PC-3 (cell line): ENCODE measurements around the gene GALNT18. TPM values are rescaled to one million over a fixed set of nuclear protein-coding genes. Genes with fewer than 3 reads are reported as not detected.

Source experiments
- ATAC-seq: fragments of 200-7000 bp; cut with Tn5 transposase; 2 replicates; pipeline ENCODE4 v1.9.1; 2020; ENCODE audit warnings: mild to moderate bottlenecking, moderate library complexity
- BruUV-seq: library from RNA; stranded (reverse); fragments of 400-500 nt; replicated peaks from 2 replicates; lab custom pipeline; 2021; lab: Mats Ljungman, UMichigan
- CTCF ChIA-PET: fragments of 300-600 bp; sonication (Branson Sonifier 250); formaldehyde crosslinking; loops from one replicate; lab custom pipeline; 2022; ENCODE audit warnings: antibody characterized with exemption; lab: Charles Lee
- POLR2A ChIA-PET: fragments of 300-600 bp; sonication (Branson Sonifier 250); formaldehyde crosslinking; loops from one replicate; lab custom pipeline; 2022; ENCODE audit warnings: antibody characterized with exemption; ENCODE audit not compliant: unreplicated experiment; lab: Charles Lee
- DNase-seq: peaks from one replicate; pipeline ENCODE4 v3.0.0-alpha.2; 2015
- H2AFZ ChIP-seq: fragments of 300-600 bp; sonication (generic); 2 replicates; pipeline ENCODE4 v1.6.0; 2016; ENCODE audit warnings: antibody characterized with exemption, low read length
- H3F3A ChIP-seq: fragments of 300-600 bp; sonication (generic); one replicate; pipeline ENCODE4 v1.6.0; 2017; ENCODE audit warnings: antibody characterized with exemption, low read length, control low read depth, mild to moderate bottlenecking; ENCODE audit not compliant: unreplicated experiment
- H3K27ac ChIP-seq: fragments of 300-600 bp; sonication (generic); 2 replicates; pipeline ENCODE4 v1.5.1; 2016; ENCODE audit warnings: mild to moderate bottlenecking, low read length
- H3K27me3 ChIP-seq: fragments of 300-600 bp; sonication (generic); 2 replicates; pipeline ENCODE4 v1.6.1; 2016; ENCODE audit warnings: low read length, mixed read lengths
- H3K36me3 ChIP-seq: fragments of 300-600 bp; sonication (generic); 2 replicates; pipeline ENCODE4 v1.6.1; 2016; ENCODE audit warnings: low read depth, mixed run types, low read length, mixed read lengths
- H3K4me1 ChIP-seq: fragments of 300-600 bp; sonication (generic); 2 replicates; pipeline ENCODE4 v1.5.1; 2016; ENCODE audit warnings: low read length; ENCODE audit not compliant: insufficient read depth
- H3K4me2 ChIP-seq: fragments of 300-600 bp; sonication (generic); 2 replicates; pipeline ENCODE4 v1.6.0; 2016; ENCODE audit warnings: low read length
- H3K4me3 ChIP-seq: fragments of 300-600 bp; sonication (generic); 2 replicates; pipeline ENCODE4 v1.5.1; 2016; ENCODE audit warnings: mild to moderate bottlenecking, low read length, mixed read lengths
- H3K79me2 ChIP-seq: fragments of 300-600 bp; sonication (generic); 2 replicates; pipeline ENCODE4 v1.6.1; 2017; ENCODE audit warnings: low read length, mixed read lengths
- H3K9ac ChIP-seq: fragments of 300-600 bp; sonication (generic); 2 replicates; pipeline ENCODE4 v1.6.0; 2016; ENCODE audit warnings: mild to moderate bottlenecking, low read length
- H3K9me2 ChIP-seq: fragments of 300-600 bp; sonication (generic); replicated peaks from 2 replicates; pipeline ENCODE4 v1.6.1; 2016; ENCODE audit warnings: mixed run types, low read length, mixed read lengths
- H3K9me3 ChIP-seq: fragments of 300-600 bp; sonication (generic); 2 replicates; pipeline ENCODE4 v1.6.1; 2016; ENCODE audit warnings: low read length, mixed read lengths
- H4K20me1 ChIP-seq: fragments of 300-600 bp; sonication (generic); 2 replicates; pipeline ENCODE4 v1.6.1; 2016; ENCODE audit warnings: low read length, mixed read lengths
- EZH2 ChIP-seq: fragments of 300-600 bp; sonication (generic); IDR thresholded peaks from one replicate; pipeline ENCODE4 v1.6.1; 2017; ENCODE audit warnings: antibody characterized with exemption, mild to moderate bottlenecking, low read length; ENCODE audit not compliant: unreplicated experiment
- EZH2phosphoT487 ChIP-seq: fragments of 300-600 bp; sonication (generic); IDR thresholded peaks from 2 replicates; pipeline ENCODE4 v1.6.1; 2018; ENCODE audit warnings: mild to moderate bottlenecking, antibody characterized with exemption, low read length, borderline replicate concordance
- intact Hi-C: fragments of 100-400 bp; cut with micrococcal nuclease; formaldehyde crosslinking; loops from 2 replicates; pipeline ENCODE4 v1.9.0; 2023
- total RNA-seq: library from RNA; depleted of rRNA; stranded (reverse); fragments of >200 nt; gene quantifications from 2 replicates; pipeline ENCODE4 v1.2.3, GENCODE V29; 2014
- TF ChIP-seq, protein P1 (sequence below): fragments of 300-600 bp; sonication (generic); conservative IDR thresholded peaks from 2 replicates; pipeline ENCODE4 v1.5.1; 2017; ENCODE audit warnings: antibody characterized with exemption, low read depth, mild to moderate bottlenecking, low read length

The GALNT18 gene
- total RNA-seq, 1 experiment from 2014 or later = 34.5 TPM

DNA sequence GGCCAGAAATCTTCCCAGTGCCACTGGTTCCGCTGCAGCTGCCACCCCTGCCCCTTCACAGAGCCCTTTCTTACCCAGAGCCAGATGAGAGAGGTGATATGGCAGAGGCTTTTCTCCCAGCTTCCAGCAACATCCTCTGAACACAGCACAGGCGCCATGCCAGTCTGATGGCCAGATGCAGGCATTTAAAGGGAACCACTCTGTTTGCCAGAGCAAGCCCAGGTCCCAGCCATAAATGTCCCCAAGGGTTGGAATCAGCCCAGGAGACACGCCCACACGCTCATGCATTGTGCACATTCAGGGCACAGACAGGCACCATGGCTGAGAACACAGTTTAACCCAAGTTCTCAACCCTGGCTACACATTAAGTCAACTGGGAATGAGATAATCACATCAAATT lies 154.5 kb downstream of the GALNT18 start:
- intact Hi-C loops = no loop called here
- ChIA-PET POLR2A (interaction anchor here (0.7 kb wide), 1 partner anchor 284 kb away, joined by 4 read pairs; no protein-coding TSS in a partner anchor), CTCF (no interaction called here)
- no peaks in the 10 kb centered on the region for H3K36me3 ChIP-seq
- H3K27ac ChIP-seq = no peak overlapping the region
- no TSS peak for BruUV-seq
- no peaks in the 10 kb centered on the region for H4K20me1 ChIP-seq
- H3K27me3 ChIP-seq = no peaks in the 10 kb centered on the region
- TF ChIP-seq EZH2phosphoT487 = no peak
- no peak for TF ChIP-seq EZH2
- TF ChIP-seq, protein P1, sequence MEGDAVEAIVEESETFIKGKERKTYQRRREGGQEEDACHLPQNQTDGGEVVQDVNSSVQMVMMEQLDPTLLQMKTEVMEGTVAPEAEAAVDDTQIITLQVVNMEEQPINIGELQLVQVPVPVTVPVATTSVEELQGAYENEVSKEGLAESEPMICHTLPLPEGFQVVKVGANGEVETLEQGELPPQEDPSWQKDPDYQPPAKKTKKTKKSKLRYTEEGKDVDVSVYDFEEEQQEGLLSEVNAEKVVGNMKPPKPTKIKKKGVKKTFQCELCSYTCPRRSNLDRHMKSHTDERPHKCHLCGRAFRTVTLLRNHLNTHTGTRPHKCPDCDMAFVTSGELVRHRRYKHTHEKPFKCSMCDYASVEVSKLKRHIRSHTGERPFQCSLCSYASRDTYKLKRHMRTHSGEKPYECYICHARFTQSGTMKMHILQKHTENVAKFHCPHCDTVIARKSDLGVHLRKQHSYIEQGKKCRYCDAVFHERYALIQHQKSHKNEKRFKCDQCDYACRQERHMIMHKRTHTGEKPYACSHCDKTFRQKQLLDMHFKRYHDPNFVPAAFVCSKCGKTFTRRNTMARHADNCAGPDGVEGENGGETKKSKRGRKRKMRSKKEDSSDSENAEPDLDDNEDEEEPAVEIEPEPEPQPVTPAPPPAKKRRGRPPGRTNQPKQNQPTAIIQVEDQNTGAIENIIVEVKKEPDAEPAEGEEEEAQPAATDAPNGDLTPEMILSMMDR = no peak
- peak; percentile 33; the same call in 1 of the 2 replicates for ATAC-seq
- H3F3A ChIP-seq = no peaks in the 10 kb centered on the region
- no peaks in the 10 kb centered on the region for H3K9me3 ChIP-seq
- peak; percentile 19 for DNase-seq
- no peak overlapping the region for H3K4me2 ChIP-seq
- no peak overlapping the region for H3K4me3 ChIP-seq
- H3K79me2 ChIP-seq = no peaks in the 10 kb centered on the region
- no peaks in the 10 kb centered on the region for H3K9me2 ChIP-seq
- H3K4me1 ChIP-seq = no peaks in the 10 kb centered on the region
- H3K9ac ChIP-seq = no peak overlapping the region
- H2AFZ ChIP-seq = no peak overlapping the region

DNA sequence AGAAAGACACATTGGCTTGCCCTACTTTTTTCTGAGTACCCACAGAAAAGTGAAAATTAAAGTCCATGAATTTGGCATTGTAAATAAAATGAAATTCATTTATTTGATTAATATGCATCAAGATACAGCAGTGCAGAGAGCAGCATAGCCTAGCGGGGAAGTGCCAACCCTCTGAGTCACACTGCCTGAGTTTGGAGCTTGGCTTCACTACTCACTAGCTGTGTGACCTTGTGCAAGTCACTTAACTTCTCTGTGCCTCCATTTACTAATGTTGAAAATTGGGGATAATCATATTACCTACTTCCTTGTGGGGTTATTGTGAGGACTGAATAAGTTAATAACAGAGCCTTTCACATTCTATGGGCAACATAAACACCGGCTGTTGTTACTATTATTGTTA lies 157.2 kb downstream of the GALNT18 start:
- Histone ChIP-seq H3K9ac (no peak overlapping the region), H3K36me3 (no peaks in the 10 kb centered on the region), H3K9me3 (no peaks in the 10 kb centered on the region), H3K9me2 (no peaks in the 10 kb centered on the region), H3K79me2 (no peaks in the 10 kb centered on the region), H3K4me2 (no peak overlapping the region), H3K27ac (no peak overlapping the region), H3K4me3 (no peak overlapping the region), H3K4me1 (no peaks in the 10 kb centered on the region), H3F3A (no peaks in the 10 kb centered on the region), H3K27me3 (no peaks in the 10 kb centered on the region), H2AFZ (no peak overlapping the region), H4K20me1 (no peaks in the 10 kb centered on the region)
- TF ChIP-seq EZH2 (no peak), EZH2phosphoT487 (no peak)
- TF ChIP-seq, protein P1 = no peak
- BruUV-seq = no TSS peak
- ChIA-PET POLR2A (no interaction called here), CTCF (no interaction called here)
- peak; percentile 58; the same call in 1 of the 2 replicates for ATAC-seq
- intact Hi-C loops = no loop called here
- peak; percentile 32 for DNase-seq

DNA sequence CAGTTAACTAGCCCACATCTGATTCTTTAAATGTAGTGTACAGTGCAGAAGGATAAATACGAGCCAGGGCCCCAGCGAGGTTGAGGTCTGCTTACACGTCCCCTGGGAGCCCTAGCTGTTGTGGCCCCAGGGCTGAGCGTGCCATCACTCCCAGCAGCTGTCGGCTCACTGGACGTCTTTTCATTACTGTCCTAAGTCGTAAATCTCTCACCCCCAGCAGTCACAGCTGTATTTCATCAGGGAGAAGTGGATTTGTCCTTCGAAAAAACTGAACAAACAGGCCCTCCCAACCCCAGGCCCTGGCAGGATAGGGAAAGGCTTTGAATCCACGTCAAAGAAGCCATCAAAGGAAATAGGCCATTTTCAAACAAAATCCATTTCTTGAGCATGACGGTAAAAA lies 158.4 kb downstream of the GALNT18 start:
- Histone ChIP-seq H3K36me3 (no peaks in the 10 kb centered on the region), H4K20me1 (no peaks in the 10 kb centered on the region), H3K9me3 (no peaks in the 10 kb centered on the region), H3K79me2 (no peaks in the 10 kb centered on the region), H2AFZ (no peak overlapping the region), H3K4me2 (no peak overlapping the region), H3K27ac (no peak overlapping the region), H3K4me3 (no peak overlapping the region), H3K27me3 (no peaks in the 10 kb centered on the region), H3K9me2 (no peaks in the 10 kb centered on the region), H3K9ac (no peak overlapping the region), H3K4me1 (no peaks in the 10 kb centered on the region), H3F3A (no peaks in the 10 kb centered on the region)
- no TSS peak for BruUV-seq
- DNase-seq (no peak), ATAC-seq (no peak)
- intact Hi-C loops = no loop called here
- CTCF ChIA-PET = no interaction called here
- TF ChIP-seq EZH2 (no peak), EZH2phosphoT487 (no peak)
- TF ChIP-seq, protein P1 = no peak
- POLR2A ChIA-PET = no interaction called here
